Neural progenitor cell (in vitro differentiated cells): ENCODE results near the gene NKAIN2.

Experiments used
- EZH2phosphoT487 ChIP-seq: fragments of 200-600 bp; sonication (generic); IDR thresholded peaks from 2 replicates; pipeline ENCODE4 v1.6.1; 2017; ENCODE audit warnings: antibody characterized with exemption
- TF ChIP-seq, protein P1 (sequence below): fragments of 200-600 bp; sonication (generic); IDR thresholded peaks from 2 replicates; pipeline ENCODE4 v1.5.1; 2017; ENCODE audit warnings: antibody characterized with exemption, mild to moderate bottlenecking

DNA sequence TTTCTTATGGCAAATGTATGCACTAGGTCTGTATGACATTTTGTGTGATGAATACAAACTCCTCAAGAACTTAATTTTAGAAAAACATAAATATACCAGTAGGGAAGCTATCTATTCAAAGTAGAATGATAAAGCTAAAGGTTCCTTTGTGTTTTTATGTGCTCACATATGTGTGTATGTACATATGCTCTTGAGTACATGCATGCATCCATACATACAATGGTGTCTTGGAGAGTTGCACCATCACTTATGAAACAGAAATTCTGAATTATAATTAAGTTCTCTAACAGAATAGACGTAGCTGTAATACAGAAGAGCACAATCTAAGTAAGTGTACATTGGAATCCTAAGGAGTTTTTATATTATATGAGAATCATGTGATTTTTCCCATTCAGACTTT is 2.3 kb downstream of the NKAIN2 start:
- TF ChIP-seq, protein P1, sequence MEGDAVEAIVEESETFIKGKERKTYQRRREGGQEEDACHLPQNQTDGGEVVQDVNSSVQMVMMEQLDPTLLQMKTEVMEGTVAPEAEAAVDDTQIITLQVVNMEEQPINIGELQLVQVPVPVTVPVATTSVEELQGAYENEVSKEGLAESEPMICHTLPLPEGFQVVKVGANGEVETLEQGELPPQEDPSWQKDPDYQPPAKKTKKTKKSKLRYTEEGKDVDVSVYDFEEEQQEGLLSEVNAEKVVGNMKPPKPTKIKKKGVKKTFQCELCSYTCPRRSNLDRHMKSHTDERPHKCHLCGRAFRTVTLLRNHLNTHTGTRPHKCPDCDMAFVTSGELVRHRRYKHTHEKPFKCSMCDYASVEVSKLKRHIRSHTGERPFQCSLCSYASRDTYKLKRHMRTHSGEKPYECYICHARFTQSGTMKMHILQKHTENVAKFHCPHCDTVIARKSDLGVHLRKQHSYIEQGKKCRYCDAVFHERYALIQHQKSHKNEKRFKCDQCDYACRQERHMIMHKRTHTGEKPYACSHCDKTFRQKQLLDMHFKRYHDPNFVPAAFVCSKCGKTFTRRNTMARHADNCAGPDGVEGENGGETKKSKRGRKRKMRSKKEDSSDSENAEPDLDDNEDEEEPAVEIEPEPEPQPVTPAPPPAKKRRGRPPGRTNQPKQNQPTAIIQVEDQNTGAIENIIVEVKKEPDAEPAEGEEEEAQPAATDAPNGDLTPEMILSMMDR = no peak
- TF ChIP-seq EZH2phosphoT487 = no peak
